Right hindlimb (tissue), 1 donor: ENCODE results near the gene PHKA2.

Experiments used
- DNase-seq: peaks from one replicate; pipeline ENCODE4 v3.0.0-alpha.2; 2018

The PHKA2 gene

GRCh38 chrX:18929775-18930174 is 54.1 kb downstream of the PHKA2 start:
- no peak for DNase-seq

DNA sequence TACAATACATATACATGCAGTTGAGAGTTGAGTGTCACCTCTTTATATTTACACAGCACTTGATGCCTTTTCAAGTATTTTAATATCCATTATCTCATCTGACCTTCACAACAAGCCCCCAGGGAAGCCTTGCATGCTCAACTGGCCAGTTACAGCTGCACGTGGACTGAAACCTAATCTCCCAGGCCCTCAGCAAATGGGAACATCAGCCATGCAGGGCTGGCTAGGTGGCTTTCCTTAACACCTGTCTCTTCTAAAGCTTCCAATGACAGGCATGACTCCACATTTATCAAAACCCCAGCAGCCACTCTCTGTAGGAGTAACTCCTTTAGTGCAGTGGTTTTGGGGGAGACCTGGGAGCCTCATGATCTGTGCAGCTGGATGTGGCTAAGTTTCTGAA is 56.4 kb downstream of the PHKA2 start:
- DNase-seq, result no peak

- DNase-seq, result no peak
These were observed 59.3 kb downstream of the PHKA2 start for GRCh38 chrX:18924507-18925088.

DNA sequence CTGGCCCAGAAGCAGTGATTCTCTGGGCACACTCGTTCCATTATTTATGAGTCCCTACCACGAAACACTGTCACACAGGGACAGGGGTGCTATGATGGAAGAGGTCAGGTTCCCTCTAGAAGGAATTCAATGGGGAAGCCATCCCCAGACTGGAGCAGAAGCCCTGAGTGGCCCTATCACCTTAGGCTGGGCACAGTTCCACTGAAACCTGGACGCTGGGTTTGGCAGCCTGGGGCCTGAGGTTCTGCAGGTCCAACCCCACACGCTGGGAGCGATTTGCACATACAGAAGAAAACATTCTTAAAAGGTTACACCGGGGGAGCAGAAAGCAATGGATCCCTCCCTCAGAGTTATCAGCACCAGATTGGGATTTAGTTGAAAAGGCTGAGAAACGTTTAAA is 63.3 kb downstream of the PHKA2 start:
- no peak for DNase-seq

DNA sequence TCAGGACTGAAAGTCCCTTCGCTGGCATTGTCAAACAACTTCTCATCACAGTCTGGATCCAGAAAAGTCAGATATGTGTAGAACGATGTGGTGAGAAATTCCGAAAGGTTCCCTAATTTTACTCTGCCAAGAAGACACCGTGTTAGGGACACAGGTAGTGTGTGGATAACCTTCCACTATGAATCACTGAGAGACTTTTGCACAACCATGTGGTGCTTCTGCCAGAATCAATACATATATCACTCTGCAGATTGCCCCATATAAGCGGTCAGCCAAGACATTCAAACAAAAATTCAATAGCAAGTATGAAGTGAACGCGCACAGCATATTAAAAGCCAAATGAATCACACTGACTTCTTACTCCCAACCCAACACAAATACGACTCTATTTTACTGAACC is 63.8 kb downstream of the PHKA2 start:
- no peak for DNase-seq

DNA sequence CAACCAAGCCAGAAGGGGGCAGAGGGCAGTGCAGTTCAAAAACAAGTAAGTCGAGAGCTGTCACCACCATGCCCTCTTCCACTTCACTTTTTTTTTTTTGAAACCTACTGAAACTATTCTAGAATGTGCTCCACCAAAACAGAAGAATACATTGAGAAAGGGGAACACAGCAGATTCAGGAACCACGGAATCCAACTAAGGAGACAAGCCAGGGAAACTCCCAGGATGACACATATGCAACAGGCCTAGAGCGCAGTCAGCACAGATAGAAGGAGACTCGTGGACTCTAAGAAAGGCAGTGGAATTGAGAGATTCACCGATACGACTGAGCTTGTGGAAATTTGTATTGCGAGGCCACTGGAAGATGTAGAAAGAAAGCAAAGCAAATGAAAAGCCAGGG is 66.1 kb downstream of the PHKA2 start:
- no peak for DNase-seq

DNA sequence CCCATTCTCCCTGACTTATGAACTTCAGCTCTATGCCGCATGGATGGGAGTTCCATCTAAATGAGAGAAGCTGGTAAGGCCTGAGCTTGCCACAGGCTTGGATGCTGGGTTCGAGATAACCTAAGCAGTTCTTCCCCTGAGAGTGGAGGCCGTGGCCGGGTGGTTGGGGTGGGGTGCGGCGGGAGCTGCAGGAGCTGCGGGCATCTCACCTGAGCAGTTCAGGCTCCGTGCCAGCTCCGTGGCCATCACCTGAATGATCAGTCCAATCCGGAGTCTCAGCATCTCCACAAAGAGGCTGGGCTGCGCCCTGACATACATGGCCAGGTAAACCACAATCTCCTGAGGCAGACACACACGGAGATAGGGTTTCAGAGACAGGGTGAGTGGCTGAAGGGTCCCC is 77.6 kb downstream of the PHKA2 start:
- DNase-seq, result no peak

- DNase-seq, result no peak
These were observed 83.4 kb downstream of the PHKA2 start for GRCh38 chrX:18900401-18900976.

GRCh38 chrX:18899796-18900380 is 84.0 kb downstream of the PHKA2 start:
- DNase-seq, result no peak

GRCh38 chrX:18898492-18898891 is 85.4 kb downstream of the PHKA2 start:
- no peak for DNase-seq

- no peak for DNase-seq
These were observed 85.8 kb downstream of the PHKA2 start for GRCh38 chrX:18898091-18898490.

GRCh38 chrX:18897611-18898010 is 86.3 kb downstream of the PHKA2 start:
- no peak for DNase-seq

DNA sequence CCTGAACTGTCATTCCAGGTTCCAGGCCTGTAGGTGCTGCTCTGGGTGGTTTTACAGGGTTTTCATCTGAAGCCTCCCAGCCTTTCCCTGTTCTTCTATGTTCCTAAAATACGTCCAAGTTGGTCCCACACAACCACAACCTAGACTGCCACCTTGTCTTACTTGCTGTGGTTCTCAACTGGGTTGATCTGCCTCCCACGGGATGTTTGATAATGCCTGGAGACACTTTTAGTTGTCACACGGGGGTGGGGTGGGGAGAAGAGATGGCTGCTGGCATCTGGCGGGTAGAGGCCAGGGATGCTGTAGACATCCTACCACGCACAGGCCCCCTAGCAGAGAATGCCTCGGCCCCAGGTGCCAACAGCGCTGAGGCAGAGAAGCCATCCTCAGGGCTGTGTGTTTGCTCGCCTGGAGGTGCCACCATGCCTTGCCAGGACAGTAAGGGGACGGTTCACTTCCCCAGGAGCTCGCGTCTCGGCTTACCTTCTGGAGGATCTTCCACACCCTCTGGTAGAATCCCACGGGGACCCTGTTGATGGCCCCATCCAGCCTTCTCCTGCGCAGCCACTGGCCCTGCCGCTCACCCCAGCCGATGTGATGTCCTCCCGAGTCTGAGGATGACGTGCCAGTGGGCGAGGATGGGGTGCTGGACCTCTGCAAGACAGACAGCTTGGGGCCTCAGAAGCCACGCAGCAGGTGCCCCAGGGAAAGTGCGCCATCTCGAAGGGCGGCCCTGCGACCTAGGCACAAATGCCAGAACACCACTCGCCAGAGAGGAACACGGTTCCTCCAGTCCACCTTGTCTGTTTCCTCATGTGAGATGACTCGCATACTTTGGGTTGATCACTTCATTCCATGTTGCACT is 87.0 kb downstream of the PHKA2 start:
- DNase-seq, result no peak

DNA sequence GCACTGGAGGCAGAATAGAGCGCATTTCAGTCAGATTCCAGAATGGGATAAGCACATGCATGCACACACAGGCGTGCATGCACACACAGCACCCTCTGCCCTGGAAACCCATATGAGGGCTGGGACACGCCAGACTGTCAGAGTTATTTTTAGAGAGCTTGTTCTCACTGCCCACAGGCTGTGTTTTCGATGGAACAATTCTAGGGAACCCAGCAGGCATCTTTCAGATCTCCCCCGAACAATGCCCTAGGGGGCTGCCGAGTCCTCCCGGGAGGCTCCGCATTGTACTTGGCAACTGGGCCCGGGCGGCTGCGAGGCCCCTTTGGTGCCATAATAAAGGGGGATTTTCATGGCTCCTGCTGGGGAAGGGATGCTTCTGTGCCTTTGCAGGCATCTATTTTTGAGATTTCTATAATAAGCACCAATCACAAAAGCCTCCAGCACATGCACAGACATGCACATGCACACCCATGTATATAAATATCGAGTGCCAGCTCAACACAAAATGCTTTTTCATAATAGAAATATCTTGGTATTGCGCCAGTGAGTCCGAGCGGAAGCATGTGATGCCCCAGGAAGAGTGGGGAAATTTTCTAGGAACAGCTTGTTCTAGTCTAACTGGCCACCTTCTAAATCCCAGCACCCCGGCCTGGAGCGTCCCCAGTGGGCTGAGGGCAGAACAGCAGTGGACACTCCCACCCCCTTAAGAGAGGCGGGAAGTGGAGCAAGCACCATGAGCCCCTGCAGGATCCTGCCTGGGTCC is 88.5 kb downstream of the PHKA2 start:
- no peak for DNase-seq

- DNase-seq, result no peak
These were observed 89.8 kb downstream of the PHKA2 start for GRCh38 chrX:18894156-18894555.

DNA sequence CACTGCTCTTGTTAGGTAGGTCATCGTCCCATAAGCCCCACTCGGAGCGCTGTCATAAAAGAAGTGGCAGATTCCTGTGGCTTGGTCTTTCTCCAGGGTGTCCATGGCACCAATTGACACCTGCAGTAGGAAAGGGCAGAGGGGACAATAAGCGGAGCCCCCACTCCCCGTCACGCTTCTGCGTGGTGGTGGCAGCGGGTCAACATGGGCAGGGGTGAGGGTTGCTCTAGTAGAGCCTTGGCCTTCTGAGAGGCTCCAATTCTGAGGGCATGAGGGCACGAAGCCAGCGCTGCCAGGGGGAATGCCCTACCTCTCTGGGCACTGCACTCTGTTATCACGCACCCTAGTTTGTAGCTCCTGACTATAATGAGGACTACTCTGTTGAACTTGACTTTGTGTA is 90.4 kb downstream of the PHKA2 start:
- DNase-seq, result no peak

- no peak for DNase-seq
These were observed 91.0 kb downstream of the PHKA2 start for GRCh38 chrX:18892899-18893298.

- no peak for DNase-seq
These were observed 92.4 kb downstream of the PHKA2 start for GRCh38 chrX:18891548-18891945.

DNA sequence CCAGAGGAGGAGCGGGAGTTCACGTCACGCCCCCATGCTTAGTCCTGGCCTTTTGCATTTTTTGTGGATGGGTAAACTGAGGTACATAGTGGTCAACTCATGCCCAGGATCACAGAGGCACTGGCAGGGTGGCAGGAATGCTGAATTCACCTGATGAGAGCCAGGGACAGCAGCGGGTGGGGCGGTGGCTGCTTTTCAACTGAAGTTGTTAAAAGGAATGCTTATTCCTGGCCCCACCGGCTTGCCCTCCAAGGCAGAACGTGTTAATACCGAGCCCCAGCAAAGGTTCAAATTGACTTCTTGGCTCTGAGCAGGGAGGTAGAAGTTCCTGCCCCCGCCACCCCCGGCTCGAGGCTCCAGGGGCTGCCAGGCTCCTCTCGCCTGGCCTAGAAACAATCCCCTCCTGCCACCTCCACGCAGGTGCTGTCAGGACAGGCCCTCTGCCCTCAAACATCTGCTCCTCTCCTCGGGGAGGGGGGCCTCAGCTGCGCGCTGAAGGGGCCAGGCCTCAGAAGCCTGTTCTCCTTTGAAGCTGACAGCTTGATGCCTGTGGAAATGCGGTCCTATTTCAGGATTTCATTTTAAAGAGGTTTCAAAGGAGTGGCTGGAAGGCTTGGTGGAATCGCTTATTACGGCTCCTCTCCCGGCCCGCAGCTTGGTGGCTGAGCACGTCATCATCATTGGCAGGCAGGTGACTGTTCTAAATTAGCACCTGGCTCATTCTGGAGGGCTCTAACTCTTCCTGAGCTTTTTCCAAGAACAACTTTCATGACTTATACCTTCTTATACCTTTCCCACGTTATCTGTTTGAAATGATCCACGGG is 93.0 kb downstream of the PHKA2 start:
- no peak for DNase-seq

DNA sequence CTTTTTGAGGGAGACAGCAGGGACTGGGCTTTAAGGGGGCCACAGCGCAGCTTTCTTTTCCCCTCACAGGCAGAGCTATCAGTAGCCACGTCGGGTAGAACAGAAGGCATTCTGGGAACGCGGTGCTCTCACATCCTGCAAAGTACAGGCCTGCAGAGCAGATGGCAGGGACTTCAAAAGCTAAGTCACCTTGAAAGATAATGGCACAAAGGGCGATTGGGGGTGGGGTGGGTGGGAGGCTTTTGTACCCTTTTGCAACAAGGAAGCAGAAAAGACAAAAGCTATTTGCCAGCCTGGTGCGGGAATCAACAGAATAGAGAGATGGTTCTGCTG is 93.9 kb downstream of the PHKA2 start:
- DNase-seq, result no peak

- DNase-seq, result no peak
These were observed 94.4 kb downstream of the PHKA2 start for GRCh38 chrX:18889346-18890048.

- no peak for DNase-seq
These were observed 95.6 kb downstream of the PHKA2 start for GRCh38 chrX:18888281-18888680.
